Measurements from ENCODE around the gene MRPS12. TPM values are rescaled to one million over a fixed set of nuclear protein-coding genes. Genes with fewer than 3 reads are reported as not detected.

Gene MRPS12
- total RNA-seq, 6 donors from 2014 or later, result 3.1 to 38.3 (median 26.0) TPM

- H3K4me1 ChIP-seq, result peaks cover 9 to 13% (median 10%) of the 10 kb centered on the region in 4 donors
- no peaks in the 10 kb centered on the region for H3K36me3 ChIP-seq
- no peak overlapping the region for H3K27ac ChIP-seq
- TF ChIP-seq EP300 (IDR thresholded peaks at IDR 0.05) (no peak), POLR2A (IDR thresholded peaks at IDR 0.05) (no peak), CTCF (IDR thresholded peaks at IDR 0.05) (peak in 3 of 6 experiments; percentile 22 to 50 (median 36)), POLR2AphosphoS5 (IDR thresholded peaks at IDR 0.05) (no peak)
- H3K4me3 ChIP-seq, result no peak overlapping the region
- WGBS, 2 donors, result 55 to 62% methylated on average over 13 of the region's 13 CpGs
- no peaks in the 10 kb centered on the region for H3K9me3 ChIP-seq
- peak in 1 of 2 donors; percentile 72 for ATAC-seq (ENCODE audit: low FRiP score in 2 of 2)
- no peak for DNase-seq
- no peaks in the 10 kb centered on the region for H3K27me3 ChIP-seq
Measured at GRCh38 chr19:38952395-38953165, 21.8 kb downstream of the MRPS12 start.

- no peaks in the 10 kb centered on the region for H3K9me3 ChIP-seq
- peaks cover 9 to 13% (median 10%) of the 10 kb centered on the region in 4 donors for H3K4me1 ChIP-seq
- H3K27ac ChIP-seq, result no peak overlapping the region
- H3K36me3 ChIP-seq, result no peaks in the 10 kb centered on the region
- H3K27me3 ChIP-seq, result no peaks in the 10 kb centered on the region
- 75 to 91% methylated on average over 4 of the region's 4 CpGs for WGBS, 2 donors
- no peak for ATAC-seq (ENCODE audit: low FRiP score in 2 of 2)
- no peak for DNase-seq
- no peak overlapping the region for H3K4me3 ChIP-seq
- no peak for TF ChIP-seq POLR2A (IDR thresholded peaks at IDR 0.05)
Measured at GRCh38 chr19:38953677-38954076, 22.9 kb downstream of the MRPS12 start.

DNA sequence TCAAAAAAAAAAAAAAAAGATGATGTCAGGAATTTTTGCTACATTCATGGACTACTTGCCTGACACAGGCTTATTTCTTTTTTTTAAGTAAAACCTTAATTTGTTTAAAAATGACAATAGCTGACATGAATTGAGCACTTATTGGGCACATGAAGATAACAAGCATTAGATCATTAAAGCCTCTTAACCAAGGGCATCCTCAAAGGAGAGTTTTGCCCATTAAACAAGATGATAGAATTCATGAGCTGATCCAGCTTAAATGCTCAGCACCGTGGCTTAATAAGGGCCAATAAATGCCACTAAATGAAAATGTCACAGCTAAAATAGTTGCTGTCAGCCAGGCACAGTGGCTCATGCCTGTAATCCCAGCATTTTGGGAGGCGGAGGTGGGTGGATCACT lies 25.5 kb downstream of the MRPS12 start:
- 86 to 89% methylated on average over 2 of the region's 2 CpGs for WGBS, 2 donors
- Histone ChIP-seq H3K4me1 (no peaks in the 10 kb centered on the region), H3K9me3 (no peaks in the 10 kb centered on the region), H3K27ac (no peak overlapping the region), H3K36me3 (no peaks in the 10 kb centered on the region), H3K4me3 (no peak overlapping the region), H3K27me3 (no peaks in the 10 kb centered on the region)
- DNase-seq (no peak), ATAC-seq (ENCODE audit: low FRiP score in 2 of 2) (no peak)
- no peak for TF ChIP-seq POLR2AphosphoS5 (IDR thresholded peaks at IDR 0.05)
- TF ChIP-seq POLR2A (IDR thresholded peaks at IDR 0.05), result no peak
- no peak for TF ChIP-seq CTCF (IDR thresholded peaks at IDR 0.05)
- TF ChIP-seq EP300 (IDR thresholded peaks at IDR 0.05), result no peak

- no peak for TF ChIP-seq EP300 (IDR thresholded peaks at IDR 0.05)
- no peak for TF ChIP-seq POLR2AphosphoS5 (IDR thresholded peaks at IDR 0.05)
- no peak for TF ChIP-seq CTCF (IDR thresholded peaks at IDR 0.05)
- TF ChIP-seq POLR2A (IDR thresholded peaks at IDR 0.05), result no peak
- no peaks in the 10 kb centered on the region for H3K36me3 ChIP-seq
- 91 to 94% methylated on average over 2 of the region's 2 CpGs for WGBS, 2 donors
- H3K27ac ChIP-seq, result no peak overlapping the region
- no peak overlapping the region for H3K4me3 ChIP-seq
- DNase-seq (no peak), ATAC-seq (ENCODE audit: low FRiP score in 2 of 2) (no peak)
- peaks cover 3 to 10% (median 8%) of the 10 kb centered on the region in 4 donors for H3K4me1 ChIP-seq
- H3K9me3 ChIP-seq, result no peaks in the 10 kb centered on the region
- no peaks in the 10 kb centered on the region for H3K27me3 ChIP-seq
Measured at GRCh38 chr19:38958301-38958700, 27.6 kb downstream of the MRPS12 start.

DNA sequence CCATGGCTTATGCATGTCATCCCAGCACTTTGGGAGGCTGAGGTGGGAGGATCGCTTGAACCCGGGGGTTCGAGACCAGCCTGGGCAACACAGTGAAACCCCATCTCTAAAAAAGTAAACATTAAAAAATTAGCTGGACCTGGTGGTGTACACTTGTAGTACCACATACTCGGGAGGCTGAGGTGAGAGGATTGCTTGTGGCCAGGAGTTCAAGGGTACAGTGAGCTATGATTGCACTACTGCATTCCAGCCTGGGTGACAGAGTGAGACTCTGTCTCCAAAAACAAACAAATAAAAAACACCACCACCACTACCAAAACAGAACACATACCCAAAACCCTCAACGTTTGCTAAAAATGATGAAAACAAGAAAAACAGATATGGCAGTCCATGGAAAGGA lies 28.9 kb downstream of the MRPS12 start:
- no peak for ATAC-seq (ENCODE audit: low FRiP score in 2 of 2)

More for the DNA sequence above, 28.9 kb downstream of the MRPS12 start:
- Histone ChIP-seq H3K27me3 (no peaks in the 10 kb centered on the region), H3K27ac (no peak overlapping the region), H3K36me3 (no peaks in the 10 kb centered on the region), H3K4me3 (no peak overlapping the region), H3K9me3 (no peaks in the 10 kb centered on the region), H3K4me1 (peaks cover 3 to 10% (median 8%) of the 10 kb centered on the region in 4 donors)
- WGBS, 2 donors, result 78 to 82% methylated on average over 5 of the region's 5 CpGs
- no peak for DNase-seq
- TF ChIP-seq CTCF (IDR thresholded peaks at IDR 0.05) (no peak), POLR2A (IDR thresholded peaks at IDR 0.05) (no peak), POLR2AphosphoS5 (IDR thresholded peaks at IDR 0.05) (no peak), EP300 (IDR thresholded peaks at IDR 0.05) (no peak)

Data from upper lobe of left lung (tissue), 6 donors.